K562 (cell line): ENCODE measurements around the gene ITPR2. TPM values are rescaled to one million over a fixed set of nuclear protein-coding genes. Genes with fewer than 3 reads are reported as not detected.

ENCODE experiments used
- ATAC-seq: fragments of 200-7000 bp; cut with Tn5 transposase; 3 replicates; pipeline ENCODE4 v1.9.1; 2020; ENCODE audit warnings: moderate library complexity
- BruUV-seq: library from RNA; stranded (reverse); fragments of 400-500 nt; replicated peaks from 2 replicates; lab custom pipeline; 2021; lab: Mats Ljungman, UMichigan
- CTCF ChIA-PET: fragments of 300-600 bp; formaldehyde crosslinking; extraction: SDS; loops from one replicate; lab custom pipeline; 2021; ENCODE audit warnings: low intra/inter-chr PET ratio; lab: Yijun Ruan, JAX
- POLR2A ChIA-PET: fragments of 300-600, 350-650 bp; sonication (Branson Sonifier 250); formaldehyde crosslinking; extraction: SDS; loops from one replicate; lab custom pipeline; 2021; ENCODE audit warnings: antibody characterized with exemption, inconsistent platforms; lab: Yijun Ruan, JAX
- DNase-seq, 4 experiments: peaks; one replicate each; pipeline versions ENCODE4 v3.0.0 to v3.0.0-alpha.2; 2011 to 2018; ENCODE audit warnings: low spot score in 3 of 4, mixed read lengths in 3 of 4; ENCODE audit errors: extremely low read depth in 1 of 4
- FAIRE-seq: peaks from 2 replicates; lab custom pipeline; 2011; peaks lifted over from hg19 to GRCh38; lab: Jason Lieb, UNC
- H2AFZ ChIP-seq: 2 replicates; pipeline ENCODE4 v1.6.0; 2011; ENCODE audit warnings: low read depth, low read length, control low read depth, inconsistent platforms
- H3K27ac ChIP-seq: fragments of 200-600 bp; 3 replicates; pipeline ENCODE4 v1.8.0; 2011; ENCODE audit warnings: low read depth, mild to moderate bottlenecking, control low read depth, inconsistent platforms, low read length, moderate library complexity, mixed read lengths; ENCODE audit errors: extremely low read depth
- H3K27me3 ChIP-seq, 2 experiments: fragments of 300-600 bp in 1 of 2; 2 replicates in 1 of 2; 3 replicates in 1 of 2; pipeline versions ENCODE4 v1.6.0 to v1.8.0; 2011; ENCODE audit warnings: inconsistent platforms in 2 of 2, low read length in 2 of 2, mild to moderate bottlenecking in 1 of 2, mixed read lengths in 1 of 2, moderate library complexity in 1 of 2; ENCODE audit not compliant: control insufficient read depth in 2 of 2, insufficient read depth in 2 of 2
- H3K36me3 ChIP-seq: fragments of 300-600 bp; 3 replicates; pipeline ENCODE4 v1.8.0; 2011; ENCODE audit warnings: mild to moderate bottlenecking, low read length, inconsistent platforms; ENCODE audit not compliant: control insufficient read depth, insufficient read depth
- H3K4me1 ChIP-seq, 2 experiments: fragments of 200-600 bp in 1 of 2; replicated peaks in 1 of 2; 2 replicates in 1 of 2; 3 replicates in 1 of 2; pipeline versions ENCODE4 v1.5.1 to v1.8.0; 2011; ENCODE audit warnings: inconsistent platforms in 2 of 2, low read length in 2 of 2, mild to moderate bottlenecking in 1 of 2, mixed read lengths in 1 of 2, moderate library complexity in 1 of 2; ENCODE audit not compliant: control insufficient read depth in 2 of 2, insufficient read depth in 2 of 2
- H3K4me2 ChIP-seq: 2 replicates; pipeline ENCODE4 v1.6.1; 2011; ENCODE audit warnings: low read length, control low read depth, inconsistent platforms, mixed read lengths; ENCODE audit not compliant: insufficient read depth
- H3K4me3 ChIP-seq: fragments of 200-600 bp; sonication (generic), shearing (Covaris generic); 2 replicates; pipeline ENCODE4 v1.5.1; 2016; ENCODE audit warnings: control low read depth, inconsistent platforms
- H3K79me2 ChIP-seq: fragments of 200-600 bp; 3 replicates; pipeline ENCODE4 v1.8.0; 2011; ENCODE audit warnings: low read length, inconsistent platforms; ENCODE audit not compliant: control insufficient read depth, insufficient read depth
- H3K9ac ChIP-seq, 2 experiments: 2 replicates each; pipeline versions ENCODE4 v1.6.0 to v1.6.1; 2011; ENCODE audit warnings: low read depth in 2 of 2, low read length in 2 of 2, control low read depth in 1 of 2, inconsistent platforms in 1 of 2, mild to moderate bottlenecking in 1 of 2, mixed read lengths in 1 of 2; ENCODE audit not compliant: insufficient read depth in 1 of 2
- H3K9me1 ChIP-seq: one replicate; pipeline ENCODE4 v1.6.0; 2011; ENCODE audit warnings: inconsistent platforms, mild to moderate bottlenecking, low read length, moderate library complexity; ENCODE audit not compliant: control insufficient read depth, insufficient read depth
- H3K9me3 ChIP-seq: replicated peaks from 2 replicates; pipeline ENCODE4 v1.5.1; 2011; ENCODE audit warnings: low read depth, low read length, inconsistent platforms; ENCODE audit not compliant: control insufficient read depth, insufficient read depth
- H4K20me1 ChIP-seq: replicated peaks from 2 replicates; pipeline ENCODE4 v1.6.1; 2011; ENCODE audit warnings: low read length, inconsistent platforms, mixed read lengths; ENCODE audit not compliant: control insufficient read depth, insufficient read depth
- ATF7 ChIP-seq: fragments of 450-650 bp; IDR thresholded peaks from 2 replicates; pipeline ENCODE4 v1.7.1; 2014; ENCODE audit warnings: mild to moderate bottlenecking, moderate library complexity
- COPS2 ChIP-seq: fragments of 450-650 bp; conservative IDR thresholded peaks from 2 replicates; pipeline ENCODE4 v1.6.1; 2016; ENCODE audit warnings: mild to moderate bottlenecking, moderate library complexity
- ELK3 ChIP-seq: fragments of 450-650 bp; formaldehyde crosslinking; IDR thresholded peaks from 2 replicates; pipeline ENCODE4 v1.4.0; 2020; ENCODE audit warnings: mild to moderate bottlenecking
- HOMEZ ChIP-seq: fragments of 250-450 bp; sonication (Bioruptor Pico); IDR thresholded peaks from 2 replicates; pipeline ENCODE4 v1.4.0; 2020; ENCODE audit warnings: mild to moderate bottlenecking, moderate library complexity
- MXD1 ChIP-seq: fragments of 250-450 bp; sonication (Bioruptor Pico); IDR thresholded peaks from 2 replicates; pipeline ENCODE4 v1.8.0; 2021; ENCODE audit warnings: borderline replicate concordance, mild to moderate bottlenecking, moderate library complexity; ENCODE audit not compliant: poor library complexity, severe bottlenecking
- NR2F6 ChIP-seq: fragments of 450-650 bp; formaldehyde crosslinking; IDR thresholded peaks from 2 replicates; pipeline ENCODE4 v1.4.0; 2020; ENCODE audit warnings: mild to moderate bottlenecking
- PKNOX1 ChIP-seq: fragments of 450-650 bp; IDR thresholded peaks from 2 replicates; pipeline ENCODE4 v1.6.1; 2016
- RAD21 ChIP-seq, 2 experiments: fragments of 250-450 bp in 1 of 2; fragments of 450-650 bp in 1 of 2; sonication (Bioruptor Pico) in 1 of 2; formaldehyde crosslinking in 1 of 2; IDR thresholded peaks in 1 of 2; conservative IDR thresholded peaks in 1 of 2; 2 replicates each; pipeline versions ENCODE4 v1.4.0 to v1.8.0; 2020 to 2022; ENCODE audit warnings: mild to moderate bottlenecking in 2 of 2, moderate library complexity in 1 of 2
- RBM39 ChIP-seq: fragments of 200-400 bp; formaldehyde crosslinking; optimal IDR thresholded peaks from 2 replicates; pipeline ENCODE3; 2018; ENCODE audit warnings: low read depth, low read length
- SP2 ChIP-seq: IDR thresholded peaks from 2 replicates; pipeline ENCODE4 v1.6.1; 2011; ENCODE audit warnings: mild to moderate bottlenecking, low read depth, low read length, moderate library complexity; ENCODE audit not compliant: poor library complexity, severe bottlenecking; ENCODE audit errors: extremely low read depth
- TAF15 ChIP-seq: fragments of 200-400 bp; formaldehyde crosslinking; IDR thresholded peaks from 2 replicates; pipeline ENCODE4 v1.6.1; 2017; ENCODE audit warnings: mild to moderate bottlenecking, low read depth, low read length, moderate library complexity
- XRCC4 ChIP-seq: IDR thresholded peaks from one replicate; pipeline ENCODE4 v1.6.1; 2011; ENCODE audit not compliant: insufficient read depth, insufficient read length; ENCODE audit errors: extremely low read depth
- ZBTB26 ChIP-seq: fragments of 450-650 bp; formaldehyde crosslinking; IDR thresholded peaks from 2 replicates; pipeline ENCODE4 v1.4.0; 2022; ENCODE audit warnings: missing genetic modification characterization
- ZNF699 ChIP-seq: fragments of 250-450 bp; sonication (Bioruptor Pico); IDR thresholded peaks from 2 replicates; pipeline ENCODE4 v1.8.0; 2021; ENCODE audit warnings: mild to moderate bottlenecking, moderate library complexity; ENCODE audit not compliant: insufficient replicate concordance
- ZNF77 ChIP-seq: fragments of 250-450 bp; sonication (Bioruptor Pico); IDR thresholded peaks from 2 replicates; pipeline ENCODE4 v1.5.0; 2020
- WGBS: fragments of 100-300 bp; shearing (Covaris generic); methylation state at CpG from one replicate; pipeline ENCODE4 v1.1.6; 2016; ENCODE audit warnings: low coverage, mixed read lengths; ENCODE audit not compliant: insufficient coverage; ENCODE audit errors: missing lambda C conversion rate; 5-methylcytosine and 5-hydroxymethylcytosine counted together
- in situ Hi-C: fragments of 300-500 bp; cut with MboI; formaldehyde crosslinking; loops from 4 replicates; pipeline ENCODE4 v1.15.0; 2018; ENCODE audit warnings: inconsistent platforms, mixed read lengths
- intact Hi-C: fragments of 100-400 bp; cut with micrococcal nuclease; formaldehyde crosslinking; loops from 2 replicates; pipeline ENCODE4 v1.14.2; 2022
- polyA plus RNA-seq, 8 experiments: library from polyadenylated mRNA; depleted of rRNA in 4 of 8; stranded (reverse) in 5 of 8; unstranded in 3 of 8; fragments of >200 nt; fragmentation: Nextera tagmentation in 2 of 8; fragmentation: Illumina TruSeq in 1 of 8; extraction: Ambion mirVana in 2 of 8; extraction: Trizol in 1 of 8; gene quantifications; 2 replicates each; pipeline versions ENCODE4 v1.2.1 to v1.2.3, GENCODE V29; 2011 to 2014; ENCODE audit warnings: inconsistent platforms in 1 of 8, missing spikeins in 1 of 8
- total RNA-seq, 7 experiments: library from RNA; depleted of rRNA in 6 of 7; stranded (reverse); fragments of >200 nt in 6 of 7; fragmentation: Illumina TruSeq in 2 of 7; extraction: Trizol in 2 of 7; gene quantifications; 2 replicates each; pipeline versions ENCODE4 v1.2.1 to v1.2.3, GENCODE V29; 2011 to 2021; ENCODE audit warnings: low replicate concordance in 1 of 7

The ITPR2 gene
- total and polyA plus RNA-seq, 9 of the 15 experiments (the other 6 are each of a cell fraction or from before 2014, with no cell fraction given), result 0.21 to 3.3 (median 0.95) TPM

GRCh38 chr12:26783131-26783526 is 49.9 kb downstream of the ITPR2 start:
- POLR2A ChIA-PET, result no interaction called here
- 0% methylated on average over 1 of the region's 1 CpG for WGBS
- TF ChIP-seq PKNOX1 (no peak), TAF15 (no peak), ZBTB26 (CRISPR knock-in tag) (no peak), XRCC4 (no peak), RAD21 (CRISPR knock-in tag; conservative IDR thresholded peaks at IDR 0.05 in 1 of 2, IDR thresholded peaks at IDR 0.05 in 1 of 2) (no peak), SP2 (no peak), COPS2 (no peak), ZNF77 (no peak), ZNF699 (CRISPR knock-in tag) (no peak), RBM39 (no peak), MXD1 (CRISPR knock-in tag) (no peak), HOMEZ (no peak), NR2F6 (CRISPR knock-in tag) (no peak), ATF7 (no peak), ELK3 (no peak)

More at GRCh38 chr12:26783131-26783526, 49.9 kb downstream of the ITPR2 start:
- H3K9me1 ChIP-seq, result no peaks in the 10 kb centered on the region
- BruUV-seq, result no TSS peak
- H3K4me2 ChIP-seq, result no peak overlapping the region
- in situ Hi-C loops (no loop called here), intact Hi-C loops (loop anchor here (5.0 kb wide), 1 partner anchor 104 kb away; no protein-coding TSS in a partner anchor)
- no peak for FAIRE-seq
- no peak overlapping the region for H3K4me3 ChIP-seq
- no peaks in the 10 kb centered on the region for H3K79me2 ChIP-seq
- H3K27ac ChIP-seq, result no peak overlapping the region
- H3K27me3 ChIP-seq, result 0 out of 5 replicates have a peak, but pooled peaks cover 0 to 2% of the 10 kb centered on the region in 2 experiments
- no peaks in the 10 kb centered on the region for H3K9me3 ChIP-seq
- H4K20me1 ChIP-seq, result no peaks in the 10 kb centered on the region
- no peak for DNase-seq
- no peak for ATAC-seq
- CTCF ChIA-PET, result no interaction called here
- H3K9ac ChIP-seq, result no peak overlapping the region
- H3K36me3 ChIP-seq, result no peaks in the 10 kb centered on the region
- no peaks in the 10 kb centered on the region; a peak in 1 of 5 replicates for H3K4me1 ChIP-seq
- no peak overlapping the region for H2AFZ ChIP-seq
